ENCODE measurements around the gene TMCC3. TPM values are rescaled to one million over a fixed set of nuclear protein-coding genes. Genes with fewer than 3 reads are reported as not detected.

TMCC3 gene
- total and polyA plus RNA-seq, 2 experiments from 2014 or later = 1.4 to 3.6 TPM

DNA sequence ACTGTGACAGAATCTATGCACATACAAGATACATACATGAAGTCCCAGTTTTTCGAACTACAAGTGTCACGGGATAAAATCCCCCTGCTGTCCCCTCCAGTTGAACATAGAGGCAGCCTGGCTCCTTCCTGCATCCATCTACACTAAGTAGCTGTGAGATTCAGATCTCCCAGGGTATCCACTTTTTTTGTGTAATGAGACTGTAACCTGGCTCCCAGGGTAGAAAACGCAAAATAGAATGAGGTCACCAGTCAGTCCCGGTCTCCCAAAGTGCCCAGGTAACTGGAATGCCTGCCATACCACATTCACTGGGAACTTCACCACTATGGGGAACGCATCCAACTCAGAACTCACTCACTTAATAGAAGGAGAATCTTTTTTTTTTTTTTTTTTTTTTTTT is 67.8 kb downstream of the TMCC3 start:
- no peaks in the 10 kb centered on the region for H3K36me3 ChIP-seq (ENCODE audit: insufficient read depth)
- H3K79me2 ChIP-seq (replicated peaks; ENCODE audit: insufficient read depth) = no peaks in the 10 kb centered on the region
- TF ChIP-seq POLR2AphosphoS5 (IDR thresholded peaks at IDR 0.05; ENCODE audit: low read depth) (no peak), ZNF114 (CRISPR knock-in tag; IDR thresholded peaks at IDR 0.05) (no peak)
- Mint-ChIP-seq H3K36me3 (ENCODE audit: low read depth) (no peaks in the 10 kb centered on the region), H3K27ac (no peak overlapping the region), H3K4me3 (no peak overlapping the region), H3K27me3 (ENCODE audit: insufficient read depth, low read depth, poor library complexity) (peaks cover 3% of the 10 kb centered on the region), H3K4me1 (no peaks in the 10 kb centered on the region), H3K9me3 (no peaks in the 10 kb centered on the region)
- H3K4me3 ChIP-seq = no peak overlapping the region
- H4K20me1 ChIP-seq (replicated peaks; ENCODE audit: insufficient read depth) = no peaks in the 10 kb centered on the region
- no peak overlapping the region for H2AFZ ChIP-seq
- no peak overlapping the region for H3K4me2 ChIP-seq
- H3K9me2 ChIP-seq (ENCODE audit: insufficient read depth) = no peaks in the 10 kb centered on the region
- no peak overlapping the region for H3K27ac ChIP-seq (ENCODE audit: low read depth)
- no peaks in the 10 kb centered on the region for H3K27me3 ChIP-seq (ENCODE audit: insufficient read depth)
- no peak for DNase-seq (ENCODE audit: low spot score)
- no peaks in the 10 kb centered on the region for H3F3A ChIP-seq (replicated peaks; ENCODE audit: low read depth)
- H3K4me1 ChIP-seq (ENCODE audit: insufficient read depth) = no peaks in the 10 kb centered on the region
- no peak for ATAC-seq

DNA sequence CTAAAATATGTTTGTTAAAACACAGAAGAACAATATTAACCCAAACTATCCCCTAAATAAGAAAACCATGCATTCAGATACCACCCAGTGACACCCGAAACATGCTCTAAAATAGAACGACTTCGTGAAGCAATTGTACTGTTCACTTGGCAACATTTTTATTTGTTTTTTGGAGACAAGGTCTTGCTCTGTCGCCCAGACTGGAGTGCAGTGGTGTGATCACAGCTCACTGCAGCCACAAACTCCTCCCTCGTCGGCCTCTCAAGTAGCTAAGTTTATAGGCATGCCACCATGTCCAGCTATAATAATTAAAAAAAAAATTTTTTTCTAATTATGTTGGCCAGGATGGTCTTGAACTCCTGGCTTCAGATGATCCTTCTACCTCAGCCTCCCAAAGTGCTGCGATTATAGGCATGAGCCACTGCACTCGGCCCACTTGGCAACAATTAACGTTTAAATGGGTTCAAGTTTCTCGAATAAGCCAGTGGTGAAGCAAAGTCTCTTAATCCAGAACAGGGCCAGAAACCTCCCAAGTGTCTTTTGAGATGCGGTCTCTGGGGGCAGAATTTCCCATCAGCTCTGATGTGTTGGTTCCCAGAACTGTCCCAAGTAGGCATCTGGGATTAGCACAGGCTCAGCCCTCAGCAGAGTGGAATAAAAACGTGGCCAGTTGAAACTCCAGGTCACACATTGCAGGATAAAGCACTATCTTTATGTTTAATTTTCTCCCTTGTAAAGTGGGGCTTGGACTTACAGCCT is 74.5 kb downstream of the TMCC3 start:
- H3K27ac Mint-ChIP-seq = no peak overlapping the region

More for the DNA sequence above, 74.5 kb downstream of the TMCC3 start:
- DNase-seq (ENCODE audit: low spot score) (peak; percentile 54), ATAC-seq (peak; percentile 89)
- H3K27me3 Mint-ChIP-seq (ENCODE audit: insufficient read depth, low read depth, poor library complexity) = peaks cover 5% of the 10 kb centered on the region
- Histone ChIP-seq H2AFZ (no peak overlapping the region), H3K4me2 (no peak overlapping the region), H3K27ac (ENCODE audit: low read depth) (no peak overlapping the region), H3K79me2 (replicated peaks; ENCODE audit: insufficient read depth) (no peaks in the 10 kb centered on the region), H3K36me3 (ENCODE audit: insufficient read depth) (no peaks in the 10 kb centered on the region), H3F3A (replicated peaks; ENCODE audit: low read depth) (no peaks in the 10 kb centered on the region), H3K9me2 (ENCODE audit: insufficient read depth) (0 out of 2 replicates have a peak, but pooled peaks cover 3% of the 10 kb centered on the region), H4K20me1 (replicated peaks; ENCODE audit: insufficient read depth) (no peaks in the 10 kb centered on the region), H3K27me3 (ENCODE audit: insufficient read depth) (no peaks in the 10 kb centered on the region), H3K4me1 (ENCODE audit: insufficient read depth) (no peaks in the 10 kb centered on the region), H3K4me3 (no peak overlapping the region)
- no peak overlapping the region for H3K4me3 Mint-ChIP-seq
- no peaks in the 10 kb centered on the region for H3K4me1 Mint-ChIP-seq
- TF ChIP-seq, protein P1, sequence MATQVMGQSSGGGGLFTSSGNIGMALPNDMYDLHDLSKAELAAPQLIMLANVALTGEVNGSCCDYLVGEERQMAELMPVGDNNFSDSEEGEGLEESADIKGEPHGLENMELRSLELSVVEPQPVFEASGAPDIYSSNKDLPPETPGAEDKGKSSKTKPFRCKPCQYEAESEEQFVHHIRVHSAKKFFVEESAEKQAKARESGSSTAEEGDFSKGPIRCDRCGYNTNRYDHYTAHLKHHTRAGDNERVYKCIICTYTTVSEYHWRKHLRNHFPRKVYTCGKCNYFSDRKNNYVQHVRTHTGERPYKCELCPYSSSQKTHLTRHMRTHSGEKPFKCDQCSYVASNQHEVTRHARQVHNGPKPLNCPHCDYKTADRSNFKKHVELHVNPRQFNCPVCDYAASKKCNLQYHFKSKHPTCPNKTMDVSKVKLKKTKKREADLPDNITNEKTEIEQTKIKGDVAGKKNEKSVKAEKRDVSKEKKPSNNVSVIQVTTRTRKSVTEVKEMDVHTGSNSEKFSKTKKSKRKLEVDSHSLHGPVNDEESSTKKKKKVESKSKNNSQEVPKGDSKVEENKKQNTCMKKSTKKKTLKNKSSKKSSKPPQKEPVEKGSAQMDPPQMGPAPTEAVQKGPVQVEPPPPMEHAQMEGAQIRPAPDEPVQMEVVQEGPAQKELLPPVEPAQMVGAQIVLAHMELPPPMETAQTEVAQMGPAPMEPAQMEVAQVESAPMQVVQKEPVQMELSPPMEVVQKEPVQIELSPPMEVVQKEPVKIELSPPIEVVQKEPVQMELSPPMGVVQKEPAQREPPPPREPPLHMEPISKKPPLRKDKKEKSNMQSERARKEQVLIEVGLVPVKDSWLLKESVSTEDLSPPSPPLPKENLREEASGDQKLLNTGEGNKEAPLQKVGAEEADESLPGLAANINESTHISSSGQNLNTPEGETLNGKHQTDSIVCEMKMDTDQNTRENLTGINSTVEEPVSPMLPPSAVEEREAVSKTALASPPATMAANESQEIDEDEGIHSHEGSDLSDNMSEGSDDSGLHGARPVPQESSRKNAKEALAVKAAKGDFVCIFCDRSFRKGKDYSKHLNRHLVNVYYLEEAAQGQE (IDR thresholded peaks at IDR 0.05; ENCODE audit: unreplicated experiment) = no peak
- TF ChIP-seq CTCF (conservative IDR thresholded peaks at IDR 0.05; ENCODE audit: low read depth in 2 of 2) = peak; percentile 16 to 17; a peak in 1 of 4 replicates
- no peaks in the 10 kb centered on the region for H3K36me3 Mint-ChIP-seq (ENCODE audit: low read depth)
- H3K9me3 Mint-ChIP-seq = no peaks in the 10 kb centered on the region

Measured in GM23338 (cell line).